Esophagus squamous epithelium (tissue), 5 donors: ENCODE measurements around the gene COL4A2. TPM values are rescaled to one million over a fixed set of nuclear protein-coding genes. Genes with fewer than 3 reads are reported as not detected.

Experiments used
- DNase-seq: peaks from one replicate; lab custom pipeline; 2025; lab: John Stamatoyannopoulos, UW
- H3K27ac ChIP-seq, 4 donors: fragments of 200-600 bp; sonication (generic); one replicate each; pipeline ENCODE4 v1.5.1; 2016 to 2019; ENCODE audit warnings: mild to moderate bottlenecking in 1 of 4
- H3K27me3 ChIP-seq, 4 donors: fragments of 200-600 bp; sonication (generic); 1 replicate in 3 of 4; 2 replicates in 1 of 4; pipeline versions ENCODE4 v1.5.1 to v1.6.0; 2017 to 2021; ENCODE audit warnings: antibody characterized with exemption in 1 of 4
- H3K36me3 ChIP-seq, 3 donors: fragments of 200-600 bp; sonication (generic); one replicate each; pipeline ENCODE4 v1.5.1; 2016 to 2019
- H3K4me1 ChIP-seq, 3 donors: fragments of 200-600 bp; sonication (generic); one replicate each; pipeline ENCODE4 v1.5.1; 2017 to 2019
- H3K4me3 ChIP-seq, 4 donors: fragments of 200-600 bp; sonication (generic); 1 replicate in 3 of 4; 2 replicates in 1 of 4; pipeline ENCODE4 v1.5.1; 2016 to 2019; ENCODE audit warnings: mild to moderate bottlenecking in 2 of 4, moderate library complexity in 1 of 4
- H3K9me3 ChIP-seq, 3 donors: fragments of 200-600 bp; sonication (generic); one replicate each; pipeline ENCODE4 v1.5.1; 2016 to 2019
- CTCF ChIP-seq, 6 experiments: fragments of 450-650 bp in 4 of 6; fragments of 200-600 bp in 2 of 6; sonication (generic) in 2 of 6; IDR thresholded peaks; one replicate each; pipeline ENCODE4 v1.5.1; 2016 to 2019; ENCODE audit warnings: antibody characterized with exemption in 6 of 6, mild to moderate bottlenecking in 4 of 6, moderate library complexity in 4 of 6
- POLR2A ChIP-seq, 4 donors: fragments of 450-650 bp; IDR thresholded peaks; one replicate each; pipeline ENCODE4 v1.6.1; 2017; ENCODE audit warnings: antibody characterized with exemption in 4 of 4, mild to moderate bottlenecking in 4 of 4, moderate library complexity in 3 of 4
- WGBS, 2 donors: methylation state at CpG; one replicate each; pipeline ENCODE4 v1.1.5; 2018; 5-methylcytosine and 5-hydroxymethylcytosine counted together
- intact Hi-C: fragments of 100-400 bp; cut with DNase I; formaldehyde crosslinking; loops from one replicate; pipeline ENCODE4 v1.15.0; 2022
- total RNA-seq, 4 donors: library from RNA; depleted of rRNA; stranded (reverse); fragments of >200 nt; gene quantifications; one replicate each; pipeline ENCODE4 v1.1.0, GENCODE V29; 2016
- donor health status: DM: yes; HTN: yes; CAD: no.

COL4A2 gene
- total RNA-seq, 4 donors from 2014 or later: 11.9 to 102 (median 43.5) TPM

GRCh38 chr13:110555601-110556223 is 248.6 kb downstream of the COL4A2 start:
- H3K27ac ChIP-seq: no peak overlapping the region
- peaks cover 5 to 21% (median 6%) of the 10 kb centered on the region in 3 donors for H3K4me1 ChIP-seq
- no peak for DNase-seq
- intact Hi-C loops: no loop called here
- no peak for TF ChIP-seq CTCF (IDR thresholded peaks at IDR 0.05)
- peak in 1 of 4 donors; percentile 11 for TF ChIP-seq POLR2A (IDR thresholded peaks at IDR 0.05)
- H3K9me3 ChIP-seq: no peaks in the 10 kb centered on the region
- H3K4me3 ChIP-seq: no peak overlapping the region
- peaks cover 0 to 13% (median 0%) of the 10 kb centered on the region in 3 donors for H3K36me3 ChIP-seq
- no peaks in the 10 kb centered on the region for H3K27me3 ChIP-seq
- 85 to 87% methylated on average over 13 of the region's 16 CpGs for WGBS, 2 donors

DNA sequence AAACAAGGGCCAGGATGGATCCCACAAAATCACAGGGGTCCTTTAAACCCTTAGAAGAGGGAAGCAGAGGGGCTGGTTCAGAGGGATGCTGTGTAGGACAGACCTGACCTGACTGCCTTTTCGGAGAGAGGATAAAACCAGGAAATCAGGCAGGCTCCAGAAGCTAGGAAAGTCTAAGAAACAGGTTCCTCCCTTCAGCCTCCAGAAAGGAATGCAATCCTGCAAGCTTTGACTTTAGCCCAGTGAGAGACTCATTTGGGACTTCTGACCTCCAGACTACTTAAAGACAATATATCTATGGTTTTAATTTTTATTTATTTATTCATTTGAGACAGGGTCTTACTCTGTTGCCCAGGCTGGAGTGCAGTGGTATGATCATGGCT is 249.1 kb downstream of the COL4A2 start:
- 77 to 89% methylated on average over 1 of the region's 1 CpG for WGBS, 2 donors
- H3K9me3 ChIP-seq: no peaks in the 10 kb centered on the region
- H3K27ac ChIP-seq: no peak overlapping the region
- intact Hi-C loops: no loop called here
- H3K4me3 ChIP-seq: no peak overlapping the region
- H3K27me3 ChIP-seq: no peaks in the 10 kb centered on the region
- H3K36me3 ChIP-seq: peaks cover 0 to 13% (median 0%) of the 10 kb centered on the region in 3 donors
- DNase-seq: no peak
- peaks cover 6 to 26% (median 9%) of the 10 kb centered on the region in 3 donors for H3K4me1 ChIP-seq
- TF ChIP-seq CTCF (IDR thresholded peaks at IDR 0.05) (no peak), POLR2A (IDR thresholded peaks at IDR 0.05) (no peak)

GRCh38 chr13:110557082-110557481 is 250.0 kb downstream of the COL4A2 start:
- 88 to 91% methylated on average over 5 of the region's 5 CpGs for WGBS, 2 donors
- Histone ChIP-seq H3K36me3 (peaks cover 0 to 13% (median 0%) of the 10 kb centered on the region in 3 donors), H3K4me3 (no peak overlapping the region), H3K27ac (no peak overlapping the region), H3K9me3 (no peaks in the 10 kb centered on the region), H3K4me1 (peaks cover 6 to 32% (median 13%) of the 10 kb centered on the region in 3 donors), H3K27me3 (no peaks in the 10 kb centered on the region)
- intact Hi-C loops: no loop called here
- no peak for TF ChIP-seq CTCF (IDR thresholded peaks at IDR 0.05)
- TF ChIP-seq POLR2A (IDR thresholded peaks at IDR 0.05): no peak
- DNase-seq: no peak

GRCh38 chr13:110557610-110558305 is 250.7 kb downstream of the COL4A2 start:
- intact Hi-C loops: no loop called here
- Histone ChIP-seq H3K27me3 (peaks cover 0 to 3% (median 0%) of the 10 kb centered on the region in 4 donors), H3K36me3 (peaks cover 0 to 13% (median 0%) of the 10 kb centered on the region in 3 donors), H3K27ac (no peak overlapping the region), H3K9me3 (no peaks in the 10 kb centered on the region), H3K4me1 (peaks cover 10 to 38% (median 15%) of the 10 kb centered on the region in 3 donors), H3K4me3 (no peak overlapping the region)
- no peak for DNase-seq
- TF ChIP-seq CTCF (IDR thresholded peaks at IDR 0.05) (no peak), POLR2A (IDR thresholded peaks at IDR 0.05) (no peak)
- WGBS, 2 donors: 95% methylated on average over 12 to 23 of the region's 23 CpGs

DNA sequence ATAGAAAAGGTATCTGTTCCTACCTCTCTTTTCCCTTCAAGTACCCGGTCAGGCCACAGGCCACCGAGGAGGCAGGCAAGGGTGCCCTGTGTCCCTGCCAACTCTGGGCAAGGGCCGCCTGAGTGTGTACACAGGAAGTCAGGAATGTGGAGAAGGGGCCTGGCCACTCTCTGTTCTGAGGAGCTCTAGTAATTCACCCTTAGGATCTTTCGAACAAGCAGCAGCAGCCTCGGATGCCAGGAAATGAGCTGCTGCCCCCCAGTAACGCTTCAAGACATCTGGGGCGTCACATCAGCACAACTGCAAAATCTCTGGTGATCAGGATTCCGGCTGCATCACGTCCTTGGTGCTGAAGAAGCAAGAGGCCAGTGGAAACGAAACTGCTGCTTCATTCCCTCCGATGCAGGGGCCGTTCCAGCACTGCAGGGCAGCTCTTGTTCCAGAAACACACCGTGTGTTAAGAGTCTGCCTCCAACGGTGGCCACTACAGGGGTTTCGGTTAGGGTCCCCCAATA is 252.4 kb downstream of the COL4A2 start:
- TF ChIP-seq CTCF (IDR thresholded peaks at IDR 0.05): no peak
- TF ChIP-seq POLR2A (IDR thresholded peaks at IDR 0.05): peak in 1 of 4 donors; percentile 25

More for the DNA sequence above, 252.4 kb downstream of the COL4A2 start:
- Histone ChIP-seq H3K27ac (peak overlapping the region; percentile 29 to 95 (median 88)), H3K9me3 (no peaks in the 10 kb centered on the region), H3K4me1 (peaks cover 14 to 46% (median 17%) of the 10 kb centered on the region in 3 donors), H3K36me3 (peaks cover 0 to 13% (median 0%) of the 10 kb centered on the region in 3 donors), H3K4me3 (peak overlapping the region in 3 of 4 donors; percentile 64 to 86 (median 79)), H3K27me3 (peaks cover 0 to 7% (median 0%) of the 10 kb centered on the region in 4 donors)
- intact Hi-C loops: no loop called here
- 30 to 69% methylated on average over 6 to 10 of the region's 15 CpGs for WGBS, 2 donors
- DNase-seq: no peak
